ENCODE measurements around the gene ABCB8. TPM values are rescaled to one million over a fixed set of nuclear protein-coding genes. Genes with fewer than 3 reads are reported as not detected.

The ABCB8 gene
- polyA plus RNA-seq, 1 of the 3 experiments (the other 2 are of a cell fraction) = 36.0 TPM

DNA sequence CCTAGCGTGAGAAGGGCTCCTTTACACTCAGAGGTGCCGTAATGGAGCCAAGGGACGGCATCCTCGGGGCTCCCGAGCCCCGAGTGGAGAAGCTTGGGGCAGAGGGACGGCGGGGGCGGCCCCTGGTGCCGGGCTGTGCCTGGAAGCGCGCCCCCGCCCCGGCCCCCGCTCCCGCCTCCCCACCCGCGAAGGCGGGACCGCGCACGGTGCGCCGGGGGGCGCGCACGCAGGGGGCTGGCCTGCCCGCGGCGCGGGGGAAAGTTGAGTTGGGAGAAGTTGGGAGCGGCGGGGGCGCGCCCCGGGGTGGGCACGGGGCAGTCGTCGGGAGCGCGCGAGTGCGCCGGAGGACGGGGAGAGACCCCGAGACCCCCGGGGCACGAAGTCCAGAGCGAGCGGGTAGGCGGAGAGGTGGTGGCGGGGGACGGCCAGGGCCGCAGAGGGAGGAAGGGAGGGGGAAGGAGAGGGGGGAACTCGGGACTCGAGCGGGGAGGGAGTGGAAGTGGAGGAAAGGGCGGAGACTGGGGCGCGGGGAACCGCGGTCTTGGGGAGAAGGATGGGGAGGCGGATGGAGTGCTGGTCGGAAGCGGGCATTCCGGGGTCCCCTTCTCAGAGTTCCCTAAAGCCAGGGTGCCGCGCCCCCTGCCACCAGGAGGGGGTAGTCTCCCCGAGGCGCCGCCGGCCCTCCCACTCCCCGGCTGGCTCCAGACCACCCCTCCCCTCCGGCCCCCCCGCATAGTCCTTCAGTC lies 31.3 kb downstream of the ABCB8 start, which contains the start of gene SLC4A2 (continued):
- TF ChIP-seq TAF1 (IDR thresholded peaks at IDR 0.05; ENCODE audit: borderline replicate concordance, low read depth, low read length) = peak; percentile 27

DNA sequence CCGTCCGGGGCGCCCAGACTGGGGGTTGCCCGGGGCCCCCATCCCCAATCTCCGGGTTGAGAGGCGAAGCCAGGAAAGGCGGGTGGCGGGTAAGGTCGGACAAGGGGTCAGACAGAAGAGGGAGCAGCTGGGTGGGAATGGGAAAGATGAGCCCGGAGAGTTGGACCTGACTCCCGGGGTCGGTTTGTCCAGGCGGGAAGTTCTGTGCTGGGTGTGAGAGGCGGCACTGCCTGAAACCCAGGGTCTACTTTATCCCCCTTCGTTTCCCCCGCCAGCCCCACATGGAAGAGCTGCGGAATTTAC lies 31.8 kb downstream of the ABCB8 start:
- DNase-seq = no peak
- Histone ChIP-seq H3K27me3 (ENCODE audit: insufficient read depth) (no peaks in the 10 kb centered on the region), H3K36me3 (replicated peaks in 1 of 2; ENCODE audit: control insufficient read depth in 1 of 2, insufficient read depth in 2 of 2, low read length in 1 of 2) (peaks cover 25 to 31% of the 10 kb centered on the region in 2 experiments), H3K79me2 (ENCODE audit: insufficient read depth) (peaks cover 74% of the 10 kb centered on the region), H3K9me2 (no peaks in the 10 kb centered on the region), H3K9ac (peak overlapping the region; percentile 84), H3K27ac (ENCODE audit: low read depth in 2 of 2, low read length in 1 of 2) (peak overlapping the region; percentile 95 to 99), H3K4me3 (ENCODE audit: low read depth in 2 of 2, low read length in 1 of 2) (peak overlapping the region; percentile 66 to 99), H2AFZ (ENCODE audit: low read depth) (no peak overlapping the region), H4K20me1 (ENCODE audit: insufficient read depth) (peaks cover 40% of the 10 kb centered on the region), H3F3A (replicated peaks; ENCODE audit: insufficient read depth) (no peaks in the 10 kb centered on the region), H3K9me3 (no peaks in the 10 kb centered on the region), H3K4me1 (ENCODE audit: control insufficient read depth in 1 of 2, insufficient read depth in 2 of 2, low read depth in 1 of 2, low read length in 1 of 2) (peaks cover 28 to 50% of the 10 kb centered on the region in 2 experiments), H3K4me2 (peak overlapping the region; percentile 85)
- CTCF ChIA-PET = interaction anchor here (0.6 to 12.2 kb wide), 24 partner anchors 11 to 162 kb away, joined by 3 to 126 read pairs (median 5); partner anchors contain the start of genes ABCB8, ASIC3, FASTK and TMUB1
- POLR2A ChIA-PET = interaction anchor here (0.7 to 1.5 kb wide), 4 partner anchors 21 to 90 kb away, joined by 3 to 7 read pairs (median 5); partner anchors contain the start of genes ABCB8 and FASTK
- WGBS (ENCODE audit: low lambda C conversion rate) = under 1% methylated on average over 14 of the region's 17 CpGs
- no peak for TF ChIP-seq RXRA (IDR thresholded peaks at IDR 0.05; ENCODE audit: borderline replicate concordance, low read depth)
- TF ChIP-seq SMC3 (IDR thresholded peaks at IDR 0.05; ENCODE audit: low read depth, low read length) = peak; percentile 2; the same call in 1 of the 2 replicates
- no peak for TF ChIP-seq RFX5 (IDR thresholded peaks at IDR 0.05; ENCODE audit: low read length)
- TF ChIP-seq, protein P1, sequence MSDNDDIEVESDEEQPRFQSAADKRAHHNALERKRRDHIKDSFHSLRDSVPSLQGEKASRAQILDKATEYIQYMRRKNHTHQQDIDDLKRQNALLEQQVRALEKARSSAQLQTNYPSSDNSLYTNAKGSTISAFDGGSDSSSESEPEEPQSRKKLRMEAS (IDR thresholded peaks at IDR 0.05; ENCODE audit: low read depth) = no peak
- no peak for TF ChIP-seq NFIC (IDR thresholded peaks at IDR 0.05; ENCODE audit: borderline replicate concordance)
- no peak; the same call in 1 of the 2 replicates for TF ChIP-seq MXI1 (IDR thresholded peaks at IDR 0.05; ENCODE audit: low read depth, low read length)
- TF ChIP-seq YY1 (IDR thresholded peaks at IDR 0.05; ENCODE audit: low read depth) = no peak
- no peak for TF ChIP-seq IRF3 (IDR thresholded peaks at IDR 0.05; ENCODE audit: low read depth, low read length)
- TF ChIP-seq, protein P2, sequence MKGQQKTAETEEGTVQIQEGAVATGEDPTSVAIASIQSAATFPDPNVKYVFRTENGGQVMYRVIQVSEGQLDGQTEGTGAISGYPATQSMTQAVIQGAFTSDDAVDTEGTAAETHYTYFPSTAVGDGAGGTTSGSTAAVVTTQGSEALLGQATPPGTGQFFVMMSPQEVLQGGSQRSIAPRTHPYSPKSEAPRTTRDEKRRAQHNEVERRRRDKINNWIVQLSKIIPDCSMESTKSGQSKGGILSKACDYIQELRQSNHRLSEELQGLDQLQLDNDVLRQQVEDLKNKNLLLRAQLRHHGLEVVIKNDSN (IDR thresholded peaks at IDR 0.05; ENCODE audit: borderline replicate concordance, low read depth) = no peak
- no peak; a peak in 1 of 4 replicates for TF ChIP-seq EP300 (IDR thresholded peaks at IDR 0.05; ENCODE audit: borderline replicate concordance in 1 of 2, low read depth in 1 of 2, low read length in 1 of 2)
- TF ChIP-seq ZBTB33 (IDR thresholded peaks at IDR 0.05; ENCODE audit: borderline replicate concordance, low read depth) = no peak
- TF ChIP-seq TAF1 (IDR thresholded peaks at IDR 0.05; ENCODE audit: borderline replicate concordance, low read depth, low read length) = no peak
- TF ChIP-seq JUND (IDR thresholded peaks at IDR 0.05) = no peak
- no peak for TF ChIP-seq ELF1 (IDR thresholded peaks at IDR 0.05)
- TF ChIP-seq FOSL2 (IDR thresholded peaks at IDR 0.05; ENCODE audit: borderline replicate concordance, low read depth) = no peak
- 0 out of 2 replicates have a peak, but pooled peaks have one; percentile 14 for TF ChIP-seq SIN3A (IDR thresholded peaks at IDR 0.05; ENCODE audit: borderline replicate concordance, low read depth, low read length)
- TF ChIP-seq RCOR1 (IDR thresholded peaks at IDR 0.05; ENCODE audit: low read length) = no peak
- TF ChIP-seq USF2 (IDR thresholded peaks at IDR 0.05; ENCODE audit: borderline replicate concordance, low read depth, low read length) = no peak
- TF ChIP-seq REST (IDR thresholded peaks at IDR 0.05; ENCODE audit: low read depth, low read length) = no peak
- TF ChIP-seq NRF1 (IDR thresholded peaks at IDR 0.05; ENCODE audit: low read depth, low read length) = no peak
- no peak for TF ChIP-seq EZH2phosphoT487 (IDR thresholded peaks at IDR 0.05; ENCODE audit: borderline replicate concordance, low read depth)

All from SK-N-SH (cell line).